Activated CD4-positive, alpha-beta T cell treated with anti-CD3 and anti-CD28 coated beads, Interleukin-2, amount 10 ng/mL, durations not matched to agents 24 days and 14 days (primary cell): ENCODE measurements around the gene VPS11. TPM values are rescaled to one million over a fixed set of nuclear protein-coding genes. Genes with fewer than 3 reads are reported as not detected.

Experiments
- DNase-seq: peaks from one replicate; pipeline ENCODE4 v3.0.0; 2022
- H3K27ac Mint-ChIP-seq: one replicate; pipeline ENCODE4 v1.8.0; 2022; ENCODE audit warnings: mild to moderate bottlenecking, mixed read lengths
- H3K27me3 Mint-ChIP-seq: one replicate; pipeline ENCODE4 v1.8.0; 2022; ENCODE audit warnings: mixed read lengths
- H3K36me3 Mint-ChIP-seq: one replicate; pipeline ENCODE4 v1.8.0; 2022; ENCODE audit warnings: low read depth, mild to moderate bottlenecking, mixed read lengths
- H3K4me1 Mint-ChIP-seq: one replicate; pipeline ENCODE4 v1.8.0; 2021; ENCODE audit warnings: mixed read lengths
- H3K4me3 Mint-ChIP-seq: one replicate; pipeline ENCODE4 v1.8.0; 2022; ENCODE audit warnings: mild to moderate bottlenecking, moderate library complexity, mixed read lengths
- H3K9me3 Mint-ChIP-seq: one replicate; pipeline ENCODE4 v1.8.0; 2021; ENCODE audit warnings: mixed read lengths
- intact Hi-C: fragments of 100-400 bp; cut with micrococcal nuclease; formaldehyde crosslinking; loops from one replicate; pipeline ENCODE4 v1.15.1; 2023
- total RNA-seq: library from RNA; stranded (reverse); gene quantifications from 2 replicates; pipeline ENCODE4 v1.2.3, GENCODE V29; 2022

VPS11 gene
- total RNA-seq, 1 donor from 2014 or later = 20.2 TPM

- H3K4me1 Mint-ChIP-seq = peaks cover 30% of the 10 kb centered on the region
- H3K27ac Mint-ChIP-seq = peak overlapping the region; percentile 73
- peaks cover 43% of the 10 kb centered on the region for H3K36me3 Mint-ChIP-seq
- no peaks in the 10 kb centered on the region for H3K27me3 Mint-ChIP-seq
- no peaks in the 10 kb centered on the region for H3K9me3 Mint-ChIP-seq
- no peak overlapping the region for H3K4me3 Mint-ChIP-seq
- intact Hi-C loops = no loop called here
- DNase-seq = no peak
Observed at GRCh38 chr11:119116601-119117000, 49.0 kb downstream of the VPS11 start.

GRCh38 chr11:119117004-119117706, 49.5 kb downstream of the VPS11 start:
- Mint-ChIP-seq H3K9me3 (no peaks in the 10 kb centered on the region), H3K27me3 (no peaks in the 10 kb centered on the region), H3K4me3 (no peak overlapping the region), H3K4me1 (peaks cover 34% of the 10 kb centered on the region), H3K27ac (peak overlapping the region; percentile 73), H3K36me3 (peaks cover 40% of the 10 kb centered on the region)
- intact Hi-C loops = no loop called here
- no peak for DNase-seq

GRCh38 chr11:119118227-119118626, 50.6 kb downstream of the VPS11 start:
- Mint-ChIP-seq H3K27ac (no peak overlapping the region), H3K27me3 (no peaks in the 10 kb centered on the region), H3K4me1 (peaks cover 39% of the 10 kb centered on the region), H3K9me3 (no peaks in the 10 kb centered on the region), H3K36me3 (peaks cover 36% of the 10 kb centered on the region), H3K4me3 (no peak overlapping the region)
- no peak for DNase-seq
- intact Hi-C loops = no loop called here

GRCh38 chr11:119118946-119119345, 51.3 kb downstream of the VPS11 start:
- H3K36me3 Mint-ChIP-seq = peaks cover 32% of the 10 kb centered on the region
- H3K27me3 Mint-ChIP-seq = no peaks in the 10 kb centered on the region
- intact Hi-C loops = no loop called here

GRCh38 chr11:119120639-119121007, 53.0 kb downstream of the VPS11 start:
- no peaks in the 10 kb centered on the region for H3K9me3 Mint-ChIP-seq
- intact Hi-C loops = loop anchor here (1.0 to 2.0 kb wide), 6 partner anchors 13 to 63 kb away; partner anchors contain the start of genes C2CD2L, HYOU1 and NLRX1
- H3K4me1 Mint-ChIP-seq = peaks cover 31% of the 10 kb centered on the region
- H3K4me3 Mint-ChIP-seq = peak overlapping the region; percentile 98
- DNase-seq = no peak
- H3K27ac Mint-ChIP-seq = peak overlapping the region; percentile 89
- H3K27me3 Mint-ChIP-seq = no peaks in the 10 kb centered on the region
- H3K36me3 Mint-ChIP-seq = peaks cover 29% of the 10 kb centered on the region

More at GRCh38 chr11:119118946-119119345, 51.3 kb downstream of the VPS11 start:
- Mint-ChIP-seq H3K4me3 (no peak overlapping the region), H3K9me3 (no peaks in the 10 kb centered on the region), H3K4me1 (peaks cover 38% of the 10 kb centered on the region), H3K27ac (no peak overlapping the region)
- DNase-seq = no peak

GRCh38 chr11:119121008-119121810, 53.6 kb downstream of the VPS11 start, which contains the start of gene HINFP:
Gene HINFP, plus strand, starts transcription at chr11:119121580. Its CDS starts 5,365 bp downstream, at chr11:119126945.
- intact Hi-C loops = loop anchor here (1.0 to 2.0 kb wide), 6 partner anchors 14 to 64 kb away; partner anchors contain the start of genes C2CD2L, HYOU1 and NLRX1
- Mint-ChIP-seq H3K4me3 (peak within 1 kb of the TSS; percentile 98), H3K9me3 (no peaks in the 10 kb centered on the region), H3K27ac (peak within 1 kb of the TSS; percentile 89), H3K4me1 (peaks cover 26% of the 10 kb centered on the region), H3K36me3 (peaks cover 24% of the 10 kb centered on the region), H3K27me3 (no peaks in the 10 kb centered on the region)
- DNase-seq = peak; percentile 100

GRCh38 chr11:119121811-119122124, 54.1 kb downstream of the VPS11 start:
- Mint-ChIP-seq H3K27me3 (no peaks in the 10 kb centered on the region), H3K4me1 (peaks cover 28% of the 10 kb centered on the region), H3K4me3 (peak overlapping the region; percentile 98), H3K27ac (peak overlapping the region; percentile 88), H3K36me3 (peaks cover 21% of the 10 kb centered on the region), H3K9me3 (no peaks in the 10 kb centered on the region)
- DNase-seq = no peak
- intact Hi-C loops = loop anchor here (1.0 to 2.0 kb wide), 6 partner anchors 14 to 64 kb away; partner anchors contain the start of genes C2CD2L, HYOU1 and NLRX1

- intact Hi-C loops = no loop called here
Observed at GRCh38 chr11:119125821-119126220, 58.2 kb downstream of the VPS11 start.

GRCh38 chr11:119126675-119127268, 59.2 kb downstream of the VPS11 start:
- peaks cover 21% of the 10 kb centered on the region for H3K4me1 Mint-ChIP-seq
- H3K27me3 Mint-ChIP-seq = no peaks in the 10 kb centered on the region
- H3K4me3 Mint-ChIP-seq = no peak overlapping the region
- H3K27ac Mint-ChIP-seq = peak overlapping the region; percentile 83
- H3K36me3 Mint-ChIP-seq = peaks cover 37% of the 10 kb centered on the region
- no peak for DNase-seq
- H3K9me3 Mint-ChIP-seq = no peaks in the 10 kb centered on the region
- intact Hi-C loops = no loop called here

More at GRCh38 chr11:119125821-119126220, 58.2 kb downstream of the VPS11 start:
- Mint-ChIP-seq H3K4me3 (no peak overlapping the region), H3K9me3 (no peaks in the 10 kb centered on the region), H3K36me3 (peaks cover 28% of the 10 kb centered on the region), H3K27me3 (no peaks in the 10 kb centered on the region), H3K4me1 (peaks cover 23% of the 10 kb centered on the region), H3K27ac (no peak overlapping the region)
- DNase-seq = no peak

GRCh38 chr11:119130662-119131061, 63.0 kb downstream of the VPS11 start:
- H3K27me3 Mint-ChIP-seq = no peaks in the 10 kb centered on the region
- no peak overlapping the region for H3K27ac Mint-ChIP-seq
- peaks cover 50% of the 10 kb centered on the region for H3K36me3 Mint-ChIP-seq
- no peak for DNase-seq
- H3K4me3 Mint-ChIP-seq = no peak overlapping the region
- intact Hi-C loops = no loop called here
- peaks cover 7% of the 10 kb centered on the region for H3K4me1 Mint-ChIP-seq
- H3K9me3 Mint-ChIP-seq = no peaks in the 10 kb centered on the region

Other genes with a start within 250 kb of the VPS11 start
- gene CXCR5, start 183.9 kb upstream of the VPS11 start, total RNA-seq = 6.1 and 6.4 TPM in 2 replicates
- gene BCL9L, start 141.9 kb upstream of the VPS11 start, total RNA-seq = 25.1 and 28.5 TPM in 2 replicates
- gene UPK2, start 111.5 kb upstream of the VPS11 start, total RNA-seq = not detected in 2 replicates
- not detected in 2 replicates for gene FOXR1, start 96.1 kb upstream of the VPS11 start, total RNA-seq
- 46.3 and 47.1 TPM in 2 replicates for gene CENATAC, start 69.7 kb upstream of the VPS11 start, total RNA-seq
- gene RPS25, start 49.5 kb upstream of the VPS11 start, total RNA-seq = 1,641 and 1,650 TPM in 2 replicates
- gene TRAPPC4, start 49.1 kb upstream of the VPS11 start, total RNA-seq = 141 and 151 TPM in 2 replicates
- 28.8 and 31.6 TPM in 2 replicates for gene SLC37A4, start 36.9 kb upstream of the VPS11 start, total RNA-seq
- 193 and 203 TPM in 2 replicates for gene HYOU1, start 10.6 kb upstream of the VPS11 start, total RNA-seq
- 60.9 and 62.8 TPM in 2 replicates for gene HMBS, start 17.1 kb downstream of the VPS11 start, total RNA-seq
- 76.1 and 79.4 TPM in 2 replicates for gene DPAGT1, start 34.0 kb downstream of the VPS11 start, total RNA-seq
- 31.5 and 33.5 TPM in 2 replicates for gene C2CD2L, start 39.5 kb downstream of the VPS11 start, total RNA-seq
- 34.9 and 41.4 TPM in 2 replicates for gene HINFP, start 53.8 kb downstream of the VPS11 start, total RNA-seq
- gene ABCG4, start 81.2 kb downstream of the VPS11 start, total RNA-seq = 0.07 TPM in 1 of 2 replicates, not detected in the other
- 23.3 and 25.0 TPM in 2 replicates for gene NLRX1, start 100.9 kb downstream of the VPS11 start, total RNA-seq
- gene NHERF4, start 117.7 kb downstream of the VPS11 start, total RNA-seq = 0.54 and 0.58 TPM in 2 replicates
- gene CBL, start 138.5 kb downstream of the VPS11 start, total RNA-seq = 36.4 and 36.5 TPM in 2 replicates
- 7.5 and 8.1 TPM in 2 replicates for gene MCAM, start 249.3 kb downstream of the VPS11 start, total RNA-seq